Caco-2 (cell line): ENCODE measurements around the gene TET2. TPM values are rescaled to one million over a fixed set of nuclear protein-coding genes. Genes with fewer than 3 reads are reported as not detected.

ENCODE experiments used
- BruUV-seq: library from RNA; stranded (reverse); fragments of 400-500 nt; replicated peaks from 2 replicates; lab custom pipeline; 2021; lab: Mats Ljungman, UMichigan
- CTCF ChIA-PET: fragments of 300-600 bp; sonication (Branson Sonifier 250); formaldehyde crosslinking; loops from one replicate; lab custom pipeline; 2022; ENCODE audit warnings: antibody characterized with exemption; lab: Charles Lee
- POLR2A ChIA-PET: fragments of 300-600 bp; sonication (Branson Sonifier 250); formaldehyde crosslinking; loops from one replicate; lab custom pipeline; 2022; ENCODE audit warnings: antibody characterized with exemption; lab: Charles Lee
- DNase-seq, 2 experiments: peaks; one replicate each; pipeline versions ENCODE4 v3.0.0 to v3.0.0-alpha.2; 2020 to 2022
- H3K27me3 ChIP-seq: replicated peaks from 2 replicates; pipeline ENCODE4 v1.6.0; 2011; ENCODE audit warnings: low read length; ENCODE audit not compliant: control insufficient read depth, insufficient read depth
- H3K36me3 ChIP-seq: 2 replicates; pipeline ENCODE4 v1.5.1; 2011; ENCODE audit warnings: low read length; ENCODE audit not compliant: control insufficient read depth, insufficient read depth
- H3K4me1 ChIP-seq: fragments of 250-450 bp; sonication (Bioruptor Pico); 2 replicates; pipeline ENCODE4 v1.5.1; 2020; ENCODE audit warnings: mild to moderate bottlenecking
- H3K4me3 ChIP-seq: 2 replicates; pipeline ENCODE4 v1.5.1; 2011; ENCODE audit warnings: low read depth, mild to moderate bottlenecking, control low read depth, low read length
- H3K9me3 ChIP-seq: fragments of 250-450 bp; sonication (Bioruptor Pico); 2 replicates; pipeline ENCODE4 v1.5.1; 2020; ENCODE audit warnings: mild to moderate bottlenecking, moderate library complexity
- H3K27ac Mint-ChIP-seq: one replicate; pipeline ENCODE4 v1.8.0; 2022; ENCODE audit warnings: mixed read lengths; ENCODE audit not compliant: unreplicated experiment
- H3K27me3 Mint-ChIP-seq: one replicate; pipeline ENCODE4 v1.8.0; 2022; ENCODE audit warnings: mixed read lengths; ENCODE audit not compliant: insufficient read depth, unreplicated experiment
- H3K36me3 Mint-ChIP-seq: one replicate; pipeline ENCODE4 v1.8.0; 2022; ENCODE audit warnings: mild to moderate bottlenecking, mixed read lengths; ENCODE audit not compliant: insufficient read depth, unreplicated experiment
- H3K4me1 Mint-ChIP-seq: one replicate; pipeline ENCODE4 v1.8.0; 2022; ENCODE audit warnings: low read depth, mixed read lengths; ENCODE audit not compliant: unreplicated experiment
- H3K4me3 Mint-ChIP-seq: one replicate; pipeline ENCODE4 v1.8.0; 2022; ENCODE audit warnings: mild to moderate bottlenecking, moderate library complexity, mixed read lengths; ENCODE audit not compliant: unreplicated experiment
- H3K9me3 Mint-ChIP-seq: one replicate; pipeline ENCODE4 v1.8.0; 2022; ENCODE audit warnings: mixed read lengths; ENCODE audit not compliant: unreplicated experiment
- intact Hi-C: fragments of 100-400 bp; cut with micrococcal nuclease; formaldehyde crosslinking; loops from one replicate; pipeline ENCODE4 v1.10.0; 2022; ENCODE audit not compliant: unreplicated experiment
- total RNA-seq: library from RNA; stranded (reverse); gene quantifications from 2 replicates; pipeline ENCODE4 v1.2.3, GENCODE V29; 2022
- TF ChIP-seq, protein P1 (sequence below), 2 experiments: fragments of 200-600 bp in 1 of 2; IDR thresholded peaks; 1 replicate in 1 of 2; 2 replicates in 1 of 2; pipeline versions ENCODE4 v1.5.1 to v1.8.0; 2011 to 2022; ENCODE audit warnings: antibody characterized with exemption in 1 of 2, control low read depth in 1 of 2, inconsistent platforms in 1 of 2, low read depth in 1 of 2, low read length in 1 of 2, mild to moderate bottlenecking in 1 of 2, moderate library complexity in 1 of 2; ENCODE audit not compliant: insufficient read depth in 1 of 2, severe bottlenecking in 1 of 2, unreplicated experiment in 1 of 2

Gene TET2
- total RNA-seq, 1 experiment from 2014 or later, result 14.8 TPM

DNA sequence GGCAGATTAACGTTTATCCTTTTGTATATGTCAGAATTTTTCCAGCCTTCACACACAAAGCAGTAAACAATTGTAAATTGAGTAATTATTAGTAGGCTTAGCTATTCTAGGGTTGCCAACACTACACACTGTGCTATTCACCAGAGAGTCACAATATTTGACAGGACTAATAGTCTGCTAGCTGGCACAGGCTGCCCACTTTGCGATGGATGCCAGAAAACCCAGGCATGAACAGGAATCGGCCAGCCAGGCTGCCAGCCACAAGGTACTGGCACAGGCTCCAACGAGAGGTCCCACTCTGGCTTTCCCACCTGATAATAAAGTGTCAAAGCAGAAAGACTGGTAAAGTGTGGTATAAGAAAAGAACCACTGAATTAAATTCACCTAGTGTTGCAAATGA lies 94.8 kb downstream of the TET2 start:
- H3K27me3 Mint-ChIP-seq, result no peaks in the 10 kb centered on the region
- no peaks in the 10 kb centered on the region for H3K27me3 ChIP-seq
- ChIA-PET CTCF (no interaction called here), POLR2A (no interaction called here)
- no peaks in the 10 kb centered on the region for H3K4me1 Mint-ChIP-seq
- DNase-seq, result no peak
- no peaks in the 10 kb centered on the region for H3K4me1 ChIP-seq
- H3K27ac Mint-ChIP-seq, result no peak overlapping the region
- H3K9me3 Mint-ChIP-seq, result no peaks in the 10 kb centered on the region
- H3K9me3 ChIP-seq, result no peaks in the 10 kb centered on the region
- H3K4me3 Mint-ChIP-seq, result no peak overlapping the region
- peaks cover 6% of the 10 kb centered on the region for H3K36me3 Mint-ChIP-seq
- intact Hi-C loops, result no loop called here
- TF ChIP-seq, protein P1, sequence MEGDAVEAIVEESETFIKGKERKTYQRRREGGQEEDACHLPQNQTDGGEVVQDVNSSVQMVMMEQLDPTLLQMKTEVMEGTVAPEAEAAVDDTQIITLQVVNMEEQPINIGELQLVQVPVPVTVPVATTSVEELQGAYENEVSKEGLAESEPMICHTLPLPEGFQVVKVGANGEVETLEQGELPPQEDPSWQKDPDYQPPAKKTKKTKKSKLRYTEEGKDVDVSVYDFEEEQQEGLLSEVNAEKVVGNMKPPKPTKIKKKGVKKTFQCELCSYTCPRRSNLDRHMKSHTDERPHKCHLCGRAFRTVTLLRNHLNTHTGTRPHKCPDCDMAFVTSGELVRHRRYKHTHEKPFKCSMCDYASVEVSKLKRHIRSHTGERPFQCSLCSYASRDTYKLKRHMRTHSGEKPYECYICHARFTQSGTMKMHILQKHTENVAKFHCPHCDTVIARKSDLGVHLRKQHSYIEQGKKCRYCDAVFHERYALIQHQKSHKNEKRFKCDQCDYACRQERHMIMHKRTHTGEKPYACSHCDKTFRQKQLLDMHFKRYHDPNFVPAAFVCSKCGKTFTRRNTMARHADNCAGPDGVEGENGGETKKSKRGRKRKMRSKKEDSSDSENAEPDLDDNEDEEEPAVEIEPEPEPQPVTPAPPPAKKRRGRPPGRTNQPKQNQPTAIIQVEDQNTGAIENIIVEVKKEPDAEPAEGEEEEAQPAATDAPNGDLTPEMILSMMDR (IDR thresholded peaks at IDR 0.05; ENCODE audit: insufficient read depth in 1 of 2, low read depth in 1 of 2, low read length in 1 of 2, severe bottlenecking in 1 of 2, unreplicated experiment in 1 of 2), result no peak
- no TSS peak for BruUV-seq
- H3K36me3 ChIP-seq, result no peaks in the 10 kb centered on the region; the same call in 1 of the 2 replicates
- H3K4me3 ChIP-seq, result no peak overlapping the region

DNA sequence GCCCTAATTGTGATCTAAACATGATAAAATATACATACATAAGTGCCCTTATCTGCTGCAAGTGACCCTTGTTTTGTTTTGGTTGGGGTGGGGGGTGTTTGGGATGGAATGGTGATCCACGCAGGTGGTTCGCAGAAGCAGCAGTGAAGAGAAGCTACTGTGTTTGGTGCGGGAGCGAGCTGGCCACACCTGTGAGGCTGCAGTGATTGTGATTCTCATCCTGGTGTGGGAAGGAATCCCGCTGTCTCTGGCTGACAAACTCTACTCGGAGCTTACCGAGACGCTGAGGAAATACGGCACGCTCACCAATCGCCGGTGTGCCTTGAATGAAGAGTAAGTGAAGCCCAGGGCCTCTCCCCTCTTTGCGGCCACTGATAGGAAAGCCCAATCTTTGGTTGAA lies 96.8 kb downstream of the TET2 start:
- no peak overlapping the region for H3K4me3 Mint-ChIP-seq
- H3K9me3 Mint-ChIP-seq, result no peaks in the 10 kb centered on the region
- Histone ChIP-seq H3K4me1 (no peaks in the 10 kb centered on the region), H3K27me3 (no peaks in the 10 kb centered on the region), H3K9me3 (no peaks in the 10 kb centered on the region), H3K4me3 (no peak overlapping the region), H3K36me3 (no peaks in the 10 kb centered on the region; the same call in 1 of the 2 replicates)
- H3K27ac Mint-ChIP-seq, result no peak overlapping the region
- DNase-seq, result no peak
- no peaks in the 10 kb centered on the region for H3K27me3 Mint-ChIP-seq
- TF ChIP-seq, protein P1 (IDR thresholded peaks at IDR 0.05; ENCODE audit: insufficient read depth in 1 of 2, low read depth in 1 of 2, low read length in 1 of 2, severe bottlenecking in 1 of 2, unreplicated experiment in 1 of 2), result no peak
- ChIA-PET POLR2A (no interaction called here), CTCF (no interaction called here)
- H3K4me1 Mint-ChIP-seq, result no peaks in the 10 kb centered on the region
- H3K36me3 Mint-ChIP-seq, result no peaks in the 10 kb centered on the region
- no TSS peak for BruUV-seq
- intact Hi-C loops, result no loop called here

DNA sequence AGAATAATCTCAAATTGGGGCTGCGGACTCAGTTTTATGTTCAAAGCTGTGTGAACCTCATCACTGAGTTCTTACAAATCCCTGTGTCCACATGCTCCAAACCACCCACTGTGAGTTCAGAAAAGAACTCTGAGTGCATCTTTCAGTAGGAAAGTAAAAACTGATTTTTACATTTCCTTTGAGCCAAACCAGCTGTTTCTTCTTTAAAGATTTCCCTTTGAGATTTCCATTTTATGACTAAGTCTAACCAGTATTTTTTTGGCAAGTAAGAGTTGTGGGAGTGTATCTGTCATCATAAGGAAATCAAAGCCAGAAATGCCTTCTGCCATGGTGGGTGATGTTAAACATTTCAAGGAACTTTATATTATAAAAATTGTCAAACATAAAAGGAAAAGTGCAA lies 100.0 kb downstream of the TET2 start:
- no peaks in the 10 kb centered on the region for H3K27me3 Mint-ChIP-seq

More for the DNA sequence above, 100.0 kb downstream of the TET2 start:
- no peaks in the 10 kb centered on the region for H3K9me3 ChIP-seq
- ChIA-PET CTCF (no interaction called here), POLR2A (no interaction called here)
- no peaks in the 10 kb centered on the region for H3K36me3 ChIP-seq
- TF ChIP-seq, protein P1 (IDR thresholded peaks at IDR 0.05; ENCODE audit: insufficient read depth in 1 of 2, low read depth in 1 of 2, low read length in 1 of 2, severe bottlenecking in 1 of 2, unreplicated experiment in 1 of 2), result no peak
- no peaks in the 10 kb centered on the region for H3K4me1 Mint-ChIP-seq
- H3K27ac Mint-ChIP-seq, result no peak overlapping the region
- DNase-seq, result no peak
- no peaks in the 10 kb centered on the region for H3K9me3 Mint-ChIP-seq
- BruUV-seq, result no TSS peak
- H3K4me3 Mint-ChIP-seq, result no peak overlapping the region
- H3K4me1 ChIP-seq, result no peaks in the 10 kb centered on the region
- no peak overlapping the region for H3K4me3 ChIP-seq
- H3K36me3 Mint-ChIP-seq, result peaks cover under 1% of the 10 kb centered on the region
- H3K27me3 ChIP-seq, result no peaks in the 10 kb centered on the region
- intact Hi-C loops, result no loop called here
